ENCODE measurements around the gene PPP2CA.

DNA sequence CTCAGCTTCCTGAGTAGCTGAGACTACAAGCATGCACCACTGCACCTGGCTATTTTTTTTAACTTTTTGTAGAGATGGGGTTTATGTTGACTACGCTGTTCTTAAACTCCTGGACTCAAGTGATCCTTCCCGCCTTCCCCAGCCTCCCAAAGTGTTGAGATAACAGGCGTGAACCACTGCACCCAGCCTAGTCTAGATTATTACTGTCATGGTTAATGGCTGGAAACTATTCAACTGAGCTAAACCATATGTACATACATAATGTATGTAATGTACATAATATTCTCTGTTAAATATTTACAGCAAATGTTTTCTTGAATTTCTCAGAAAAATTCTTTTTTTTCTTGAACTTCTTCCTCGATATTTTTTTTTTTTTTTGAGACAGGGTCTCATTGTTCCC, 21.3 kb downstream of the PPP2CA start:
- TF ChIP-seq, protein P1, sequence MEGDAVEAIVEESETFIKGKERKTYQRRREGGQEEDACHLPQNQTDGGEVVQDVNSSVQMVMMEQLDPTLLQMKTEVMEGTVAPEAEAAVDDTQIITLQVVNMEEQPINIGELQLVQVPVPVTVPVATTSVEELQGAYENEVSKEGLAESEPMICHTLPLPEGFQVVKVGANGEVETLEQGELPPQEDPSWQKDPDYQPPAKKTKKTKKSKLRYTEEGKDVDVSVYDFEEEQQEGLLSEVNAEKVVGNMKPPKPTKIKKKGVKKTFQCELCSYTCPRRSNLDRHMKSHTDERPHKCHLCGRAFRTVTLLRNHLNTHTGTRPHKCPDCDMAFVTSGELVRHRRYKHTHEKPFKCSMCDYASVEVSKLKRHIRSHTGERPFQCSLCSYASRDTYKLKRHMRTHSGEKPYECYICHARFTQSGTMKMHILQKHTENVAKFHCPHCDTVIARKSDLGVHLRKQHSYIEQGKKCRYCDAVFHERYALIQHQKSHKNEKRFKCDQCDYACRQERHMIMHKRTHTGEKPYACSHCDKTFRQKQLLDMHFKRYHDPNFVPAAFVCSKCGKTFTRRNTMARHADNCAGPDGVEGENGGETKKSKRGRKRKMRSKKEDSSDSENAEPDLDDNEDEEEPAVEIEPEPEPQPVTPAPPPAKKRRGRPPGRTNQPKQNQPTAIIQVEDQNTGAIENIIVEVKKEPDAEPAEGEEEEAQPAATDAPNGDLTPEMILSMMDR (IDR thresholded peaks at IDR 0.05 in 4 of 5, conservative IDR thresholded peaks at IDR 0.05 in 1 of 5), result no peak
- no peak for TF ChIP-seq POLR2A (IDR thresholded peaks at IDR 0.05)
